GM12801 (cell line): ENCODE measurements around the gene MKI67.

Source experiments
- CTCF ChIP-seq: IDR thresholded peaks from one replicate; pipeline ENCODE4 v1.5.1; 2011; ENCODE audit warnings: control low read depth; ENCODE audit not compliant: insufficient read length; ENCODE audit errors: extremely low read depth

MKI67 gene

GRCh38 chr10:128167926-128168520, 41.8 kb upstream of the MKI67 start:
- no peak for TF ChIP-seq CTCF

GRCh38 chr10:128166151-128166550, 39.9 kb upstream of the MKI67 start:
- no peak for TF ChIP-seq CTCF

GRCh38 chr10:128165536-128165935, 39.3 kb upstream of the MKI67 start:
- no peak for TF ChIP-seq CTCF

- TF ChIP-seq CTCF = no peak
Measured at GRCh38 chr10:128163701-128164100, 37.5 kb upstream of the MKI67 start.

GRCh38 chr10:128161031-128161430, 34.8 kb upstream of the MKI67 start:
- no peak for TF ChIP-seq CTCF

- no peak for TF ChIP-seq CTCF
Measured at GRCh38 chr10:128160297-128160711, 34.1 kb upstream of the MKI67 start.

GRCh38 chr10:128158021-128158795, 32.0 kb upstream of the MKI67 start:
- no peak for TF ChIP-seq CTCF
